WTC11 (cell line): ENCODE measurements around the gene IRF7. TPM values are rescaled to one million over a fixed set of nuclear protein-coding genes. Genes with fewer than 3 reads are reported as not detected.
"Not testable (repeated sequence)": the region's sequence is repeated elsewhere in the genome, so short reads cannot be mapped to it uniquely, and the experiment has no call there.

Source experiments
- ATAC-seq: fragments of 200-7000 bp; cut with Tn5 transposase; 2 replicates; pipeline ENCODE4 v1.10.0; 2021; ENCODE audit warnings: mild to moderate bottlenecking, moderate library complexity
- CTCF ChIA-PET: fragments of 300-600 bp; sonication (Branson Sonifier 250); formaldehyde crosslinking; loops from one replicate; lab custom pipeline; 2021; ENCODE audit warnings: antibody characterized with exemption; lab: Charles Lee
- POLR2A ChIA-PET: fragments of 350-600 bp; sonication (Branson Sonifier 250); formaldehyde crosslinking; loops from one replicate; lab custom pipeline; 2021; ENCODE audit warnings: antibody characterized with exemption; lab: Charles Lee
- DNase-seq: peaks from one replicate; pipeline ENCODE4 v3.0.0; 2021; ENCODE audit warnings: low spot score
- H3K27ac Mint-ChIP-seq: 2 replicates; pipeline ENCODE4 v1.8.0; 2021; ENCODE audit warnings: mixed read lengths
- H3K27me3 Mint-ChIP-seq: 2 replicates; pipeline ENCODE4 v1.8.0; 2021; ENCODE audit warnings: low read depth, mild to moderate bottlenecking, moderate library complexity, mixed read lengths
- H3K36me3 Mint-ChIP-seq: 2 replicates; pipeline ENCODE4 v1.8.0; 2021; ENCODE audit warnings: mixed read lengths
- H3K4me1 Mint-ChIP-seq: 2 replicates; pipeline ENCODE4 v1.8.0; 2022; ENCODE audit warnings: mixed read lengths
- H3K4me3 Mint-ChIP-seq: 2 replicates; pipeline ENCODE4 v1.8.0; 2021; ENCODE audit warnings: mild to moderate bottlenecking, moderate library complexity, mixed read lengths
- H3K9me3 Mint-ChIP-seq: 2 replicates; pipeline ENCODE4 v1.8.0; 2021; ENCODE audit warnings: mixed read lengths
- CREM ChIP-seq: sonication (generic); formaldehyde crosslinking; IDR thresholded peaks from 2 replicates; pipeline ENCODE4 v1.8.1; 2022; ENCODE audit warnings: mild to moderate bottlenecking, missing genetic modification reagents, moderate library complexity
- EMX1 ChIP-seq: fragments of 250-450 bp; sonication (Bioruptor Pico); IDR thresholded peaks from 2 replicates; pipeline ENCODE4 v1.8.0; 2021; ENCODE audit warnings: mild to moderate bottlenecking
- FOXJ3 ChIP-seq: sonication (generic); formaldehyde crosslinking; IDR thresholded peaks from 2 replicates; pipeline ENCODE4 v1.9.0; 2021; ENCODE audit warnings: missing genetic modification reagents, mild to moderate bottlenecking, borderline replicate concordance
- MLX ChIP-seq: sonication (generic); formaldehyde crosslinking; IDR thresholded peaks from 2 replicates; pipeline ENCODE4 v1.8.1; 2023; ENCODE audit warnings: mild to moderate bottlenecking, missing genetic modification reagents, moderate library complexity
- MYBL2 ChIP-seq: sonication (generic); formaldehyde crosslinking; IDR thresholded peaks from 2 replicates; pipeline ENCODE4 v1.8.1; 2023; ENCODE audit warnings: mild to moderate bottlenecking, moderate library complexity, missing genetic modification reagents
- NFE2L1 ChIP-seq: sonication (generic); formaldehyde crosslinking; IDR thresholded peaks from 2 replicates; pipeline ENCODE4 v1.8.1; 2023; ENCODE audit warnings: missing genetic modification reagents
- NR2C2 ChIP-seq: sonication (generic); formaldehyde crosslinking; IDR thresholded peaks from 2 replicates; pipeline ENCODE4 v1.8.0; 2022; ENCODE audit warnings: mild to moderate bottlenecking, missing genetic modification reagents
- PREB ChIP-seq: sonication (generic); formaldehyde crosslinking; IDR thresholded peaks from 2 replicates; pipeline ENCODE4 v1.8.1; 2022; ENCODE audit warnings: mild to moderate bottlenecking, missing genetic modification reagents, moderate library complexity, borderline replicate concordance
- PRRX2 ChIP-seq: fragments of 250-450 bp; sonication (Bioruptor Pico); IDR thresholded peaks from 2 replicates; pipeline ENCODE4 v1.8.0; 2021; ENCODE audit warnings: mild to moderate bottlenecking
- ZNF121 ChIP-seq: sonication (generic); formaldehyde crosslinking; IDR thresholded peaks from 2 replicates; pipeline ENCODE4 v1.8.0; 2023; ENCODE audit warnings: missing genetic modification reagents
- ZNF532 ChIP-seq: fragments of 250-450 bp; sonication (Bioruptor Pico); IDR thresholded peaks from 2 replicates; pipeline ENCODE4 v1.9.0; 2021; ENCODE audit warnings: mild to moderate bottlenecking, borderline replicate concordance
- total RNA-seq: library from RNA; stranded (reverse); gene quantifications from 3 replicates; pipeline ENCODE4 v1.2.3, GENCODE V29; 2021
- TF ChIP-seq, protein P1 (sequence below): sonication (generic); formaldehyde crosslinking; IDR thresholded peaks from 2 replicates; pipeline ENCODE4 v1.8.1; 2023; ENCODE audit warnings: mild to moderate bottlenecking, missing genetic modification reagents
- TF ChIP-seq, protein P2 (sequence below): sonication (generic); formaldehyde crosslinking; IDR thresholded peaks from 2 replicates; pipeline ENCODE4 v1.8.0; 2023; ENCODE audit warnings: missing genetic modification reagents, mild to moderate bottlenecking, borderline replicate concordance

IRF7 gene
- total RNA-seq, 1 experiment from 2014 or later = 11.1 TPM

DNA sequence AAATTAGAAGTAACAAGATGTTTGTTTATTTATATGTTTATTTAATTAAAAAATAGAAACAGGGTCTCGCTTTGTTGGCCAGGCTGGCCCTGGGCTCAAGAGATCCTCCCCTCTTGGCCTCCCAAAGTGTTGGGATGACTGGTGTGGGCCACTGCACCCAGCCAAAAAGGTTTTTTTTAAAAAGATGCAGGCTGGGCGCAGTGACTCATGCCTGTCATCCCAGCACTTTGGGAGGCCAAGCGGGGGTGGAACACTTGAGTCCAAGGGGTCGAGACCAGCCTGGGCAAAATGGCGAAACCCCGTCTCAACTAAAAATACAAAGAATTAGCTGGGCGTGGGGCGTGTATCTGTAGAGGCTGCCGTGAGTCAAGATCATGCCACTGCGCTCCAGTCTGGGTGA lies 34.7 kb upstream of the IRF7 start (continued):
- no peak for TF ChIP-seq FOXJ3
- TF ChIP-seq NR2C2 (CRISPR knock-in tag) = no peak
- no peak for TF ChIP-seq MYBL2 (CRISPR knock-in tag)
- TF ChIP-seq ZNF532 (CRISPR knock-in tag) = no peak
- TF ChIP-seq PREB (CRISPR knock-in tag) = no peak
- no peak for TF ChIP-seq NFE2L1 (CRISPR knock-in tag)

DNA sequence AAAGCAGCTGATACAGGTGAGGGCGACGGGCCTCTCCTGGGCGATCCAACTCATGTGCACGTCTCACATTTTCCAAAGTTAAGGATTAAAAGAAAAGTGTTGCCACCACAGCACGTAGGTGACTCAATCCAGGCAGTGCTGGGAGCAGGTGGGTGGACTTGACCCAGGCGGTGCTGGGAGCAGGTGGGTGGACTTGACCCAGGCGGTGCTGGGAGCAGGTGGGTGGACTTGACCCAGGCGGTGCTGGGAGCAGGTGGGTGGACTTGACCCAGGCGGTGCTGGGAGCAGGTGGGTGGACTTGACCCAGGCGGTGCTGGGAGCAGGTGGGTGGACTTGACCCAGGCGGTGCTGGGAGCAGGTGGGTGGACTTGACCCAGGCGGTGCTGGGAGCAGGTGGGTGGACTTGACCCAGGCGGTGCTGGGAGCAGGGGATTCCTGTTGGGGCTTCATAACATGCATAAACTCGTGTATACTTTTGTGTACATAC lies 32.0 kb upstream of the IRF7 start:
- H3K9me3 Mint-ChIP-seq, H3K27me3 Mint-ChIP-seq, POLR2A ChIA-PET, DNase-seq, H3K4me1 Mint-ChIP-seq, CTCF ChIA-PET, ATAC-seq, H3K4me3 Mint-ChIP-seq: not testable (repeated sequence)
- H3K36me3 Mint-ChIP-seq = peaks cover 26% of the 10 kb centered on the region
- peak overlapping the region; percentile 80; the same call in 1 of the 2 replicates for H3K27ac Mint-ChIP-seq

GRCh38 chr11:646214-646613 lies 30.5 kb upstream of the IRF7 start:
- Mint-ChIP-seq H3K27me3 (no peaks in the 10 kb centered on the region), H3K36me3 (peaks cover 12% of the 10 kb centered on the region), H3K4me1 (0 out of 2 replicates have a peak, but pooled peaks cover 2% of the 10 kb centered on the region), H3K27ac (no peak overlapping the region), H3K4me3 (no peak overlapping the region), H3K9me3 (no peaks in the 10 kb centered on the region)
- POLR2A ChIA-PET = interaction anchor here (0.7 kb wide), 1 partner anchor 140 kb away, joined by 4 read pairs; no protein-coding TSS in a partner anchor
- no peak for DNase-seq
- CTCF ChIA-PET = interaction anchor here (1.8 kb wide), 1 partner anchor 92 kb away, joined by 5 read pairs; no protein-coding TSS in a partner anchor
- TF ChIP-seq ZNF121 (CRISPR knock-in tag) = no peak
- no peak for TF ChIP-seq FOXJ3
- no peak for TF ChIP-seq PRRX2 (CRISPR knock-in tag)
- no peak for TF ChIP-seq MLX (CRISPR knock-in tag)
- TF ChIP-seq, protein P1, sequence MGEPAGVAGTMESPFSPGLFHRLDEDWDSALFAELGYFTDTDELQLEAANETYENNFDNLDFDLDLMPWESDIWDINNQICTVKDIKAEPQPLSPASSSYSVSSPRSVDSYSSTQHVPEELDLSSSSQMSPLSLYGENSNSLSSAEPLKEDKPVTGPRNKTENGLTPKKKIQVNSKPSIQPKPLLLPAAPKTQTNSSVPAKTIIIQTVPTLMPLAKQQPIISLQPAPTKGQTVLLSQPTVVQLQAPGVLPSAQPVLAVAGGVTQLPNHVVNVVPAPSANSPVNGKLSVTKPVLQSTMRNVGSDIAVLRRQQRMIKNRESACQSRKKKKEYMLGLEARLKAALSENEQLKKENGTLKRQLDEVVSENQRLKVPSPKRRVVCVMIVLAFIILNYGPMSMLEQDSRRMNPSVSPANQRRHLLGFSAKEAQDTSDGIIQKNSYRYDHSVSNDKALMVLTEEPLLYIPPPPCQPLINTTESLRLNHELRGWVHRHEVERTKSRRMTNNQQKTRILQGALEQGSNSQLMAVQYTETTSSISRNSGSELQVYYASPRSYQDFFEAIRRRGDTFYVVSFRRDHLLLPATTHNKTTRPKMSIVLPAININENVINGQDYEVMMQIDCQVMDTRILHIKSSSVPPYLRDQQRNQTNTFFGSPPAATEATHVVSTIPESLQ (CRISPR knock-in tag) = no peak
- TF ChIP-seq MYBL2 (CRISPR knock-in tag) = no peak
- TF ChIP-seq, protein P2, sequence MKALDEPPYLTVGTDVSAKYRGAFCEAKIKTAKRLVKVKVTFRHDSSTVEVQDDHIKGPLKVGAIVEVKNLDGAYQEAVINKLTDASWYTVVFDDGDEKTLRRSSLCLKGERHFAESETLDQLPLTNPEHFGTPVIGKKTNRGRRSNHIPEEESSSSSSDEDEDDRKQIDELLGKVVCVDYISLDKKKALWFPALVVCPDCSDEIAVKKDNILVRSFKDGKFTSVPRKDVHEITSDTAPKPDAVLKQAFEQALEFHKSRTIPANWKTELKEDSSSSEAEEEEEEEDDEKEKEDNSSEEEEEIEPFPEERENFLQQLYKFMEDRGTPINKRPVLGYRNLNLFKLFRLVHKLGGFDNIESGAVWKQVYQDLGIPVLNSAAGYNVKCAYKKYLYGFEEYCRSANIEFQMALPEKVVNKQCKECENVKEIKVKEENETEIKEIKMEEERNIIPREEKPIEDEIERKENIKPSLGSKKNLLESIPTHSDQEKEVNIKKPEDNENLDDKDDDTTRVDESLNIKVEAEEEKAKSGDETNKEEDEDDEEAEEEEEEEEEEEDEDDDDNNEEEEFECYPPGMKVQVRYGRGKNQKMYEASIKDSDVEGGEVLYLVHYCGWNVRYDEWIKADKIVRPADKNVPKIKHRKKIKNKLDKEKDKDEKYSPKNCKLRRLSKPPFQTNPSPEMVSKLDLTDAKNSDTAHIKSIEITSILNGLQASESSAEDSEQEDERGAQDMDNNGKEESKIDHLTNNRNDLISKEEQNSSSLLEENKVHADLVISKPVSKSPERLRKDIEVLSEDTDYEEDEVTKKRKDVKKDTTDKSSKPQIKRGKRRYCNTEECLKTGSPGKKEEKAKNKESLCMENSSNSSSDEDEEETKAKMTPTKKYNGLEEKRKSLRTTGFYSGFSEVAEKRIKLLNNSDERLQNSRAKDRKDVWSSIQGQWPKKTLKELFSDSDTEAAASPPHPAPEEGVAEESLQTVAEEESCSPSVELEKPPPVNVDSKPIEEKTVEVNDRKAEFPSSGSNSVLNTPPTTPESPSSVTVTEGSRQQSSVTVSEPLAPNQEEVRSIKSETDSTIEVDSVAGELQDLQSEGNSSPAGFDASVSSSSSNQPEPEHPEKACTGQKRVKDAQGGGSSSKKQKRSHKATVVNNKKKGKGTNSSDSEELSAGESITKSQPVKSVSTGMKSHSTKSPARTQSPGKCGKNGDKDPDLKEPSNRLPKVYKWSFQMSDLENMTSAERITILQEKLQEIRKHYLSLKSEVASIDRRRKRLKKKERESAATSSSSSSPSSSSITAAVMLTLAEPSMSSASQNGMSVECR = no peak
- TF ChIP-seq EMX1 (CRISPR knock-in tag) = no peak
- no peak for TF ChIP-seq CREM (CRISPR knock-in tag)
- ATAC-seq = no peak
